Measurements from ENCODE around the gene DENND5A. TPM values are rescaled to one million over a fixed set of nuclear protein-coding genes. Genes with fewer than 3 reads are reported as not detected.
"Not testable (repeated sequence)": the region's sequence is repeated elsewhere in the genome, so short reads cannot be mapped to it uniquely, and the experiment has no call there.

The DENND5A gene
- total RNA-seq, 2 donors from 2014 or later = 75.8 to 96.7 TPM

GRCh38 chr11:9267680-9268079 is 2.5 kb upstream of the DENND5A start:
- no peaks in the 10 kb centered on the region for H3K36me3 ChIP-seq
- no peak overlapping the region for H3K27ac ChIP-seq
- H3K9me3 ChIP-seq = no peaks in the 10 kb centered on the region
- H3K4me3 ChIP-seq = no peak overlapping the region
- TF ChIP-seq, protein P1, sequence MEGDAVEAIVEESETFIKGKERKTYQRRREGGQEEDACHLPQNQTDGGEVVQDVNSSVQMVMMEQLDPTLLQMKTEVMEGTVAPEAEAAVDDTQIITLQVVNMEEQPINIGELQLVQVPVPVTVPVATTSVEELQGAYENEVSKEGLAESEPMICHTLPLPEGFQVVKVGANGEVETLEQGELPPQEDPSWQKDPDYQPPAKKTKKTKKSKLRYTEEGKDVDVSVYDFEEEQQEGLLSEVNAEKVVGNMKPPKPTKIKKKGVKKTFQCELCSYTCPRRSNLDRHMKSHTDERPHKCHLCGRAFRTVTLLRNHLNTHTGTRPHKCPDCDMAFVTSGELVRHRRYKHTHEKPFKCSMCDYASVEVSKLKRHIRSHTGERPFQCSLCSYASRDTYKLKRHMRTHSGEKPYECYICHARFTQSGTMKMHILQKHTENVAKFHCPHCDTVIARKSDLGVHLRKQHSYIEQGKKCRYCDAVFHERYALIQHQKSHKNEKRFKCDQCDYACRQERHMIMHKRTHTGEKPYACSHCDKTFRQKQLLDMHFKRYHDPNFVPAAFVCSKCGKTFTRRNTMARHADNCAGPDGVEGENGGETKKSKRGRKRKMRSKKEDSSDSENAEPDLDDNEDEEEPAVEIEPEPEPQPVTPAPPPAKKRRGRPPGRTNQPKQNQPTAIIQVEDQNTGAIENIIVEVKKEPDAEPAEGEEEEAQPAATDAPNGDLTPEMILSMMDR (IDR thresholded peaks at IDR 0.05) = no peak
- no peak for DNase-seq (ENCODE audit: low spot score)
- H3K27me3 ChIP-seq = no peaks in the 10 kb centered on the region
- peaks cover 0 to 7% of the 10 kb centered on the region in 2 donors for H3K4me1 ChIP-seq

DNA sequence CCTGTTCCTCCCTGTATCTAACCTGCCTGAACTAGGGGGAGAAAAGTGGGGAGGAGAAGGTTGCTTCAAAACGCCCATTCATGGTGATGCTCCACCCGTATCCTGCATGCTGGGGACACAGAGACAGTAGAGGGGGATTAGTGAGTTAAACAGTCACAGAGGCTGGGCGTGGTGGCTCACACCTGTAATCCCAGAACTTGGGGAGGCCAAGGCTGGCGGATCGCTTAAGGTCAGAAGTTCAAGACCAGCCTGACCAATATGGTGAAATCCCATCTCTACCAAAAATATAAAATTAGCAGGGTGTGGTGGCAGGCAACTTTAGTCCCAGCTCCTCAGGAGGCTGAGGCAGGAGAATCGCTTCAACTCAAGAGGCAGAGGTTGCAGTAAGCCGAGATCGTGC is 1.8 kb upstream of the DENND5A start:
- TF ChIP-seq, protein P1 (IDR thresholded peaks at IDR 0.05) = no peak
- DNase-seq (ENCODE audit: low spot score) = no peak
- Histone ChIP-seq H3K27me3 (no peaks in the 10 kb centered on the region), H3K36me3 (no peaks in the 10 kb centered on the region), H3K4me3 (no peak overlapping the region), H3K4me1 (peaks cover 0 to 8% of the 10 kb centered on the region in 2 donors), H3K9me3 (no peaks in the 10 kb centered on the region), H3K27ac (no peak overlapping the region)

DNA sequence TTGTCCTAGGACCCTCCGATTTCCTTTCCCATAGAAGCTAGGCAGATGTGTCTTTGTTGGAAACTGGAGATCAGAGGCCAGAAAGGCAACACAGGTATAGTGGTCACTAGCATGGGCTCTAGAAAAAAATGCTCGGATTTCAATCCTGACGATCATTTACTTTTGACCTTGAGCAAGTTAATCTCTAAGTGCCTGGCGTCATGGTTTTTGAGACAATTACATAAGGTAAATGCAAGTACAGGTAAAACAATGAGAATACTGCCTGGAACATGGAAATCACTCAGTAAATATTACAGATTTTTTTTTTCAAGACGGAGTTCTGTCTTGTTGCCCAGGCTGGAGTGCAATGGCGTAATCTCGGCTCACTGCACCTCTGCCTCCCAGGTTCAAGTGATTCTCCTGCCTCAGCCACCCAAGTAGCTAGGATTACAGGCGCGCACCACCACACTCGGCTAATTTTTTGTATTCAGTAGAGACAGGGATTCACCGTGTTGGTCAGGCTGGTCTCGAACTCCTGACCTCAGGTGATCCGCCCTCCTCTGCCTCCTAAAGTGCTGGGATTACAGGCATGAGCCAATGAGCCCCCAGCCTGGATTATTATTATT is 1.1 kb upstream of the DENND5A start:
- no peak overlapping the region for H3K4me3 ChIP-seq
- H3K27me3 ChIP-seq = no peaks in the 10 kb centered on the region
- no peaks in the 10 kb centered on the region for H3K36me3 ChIP-seq
- H3K9me3 ChIP-seq = no peaks in the 10 kb centered on the region
- TF ChIP-seq, protein P1 (IDR thresholded peaks at IDR 0.05) = no peak
- H3K27ac ChIP-seq = peak overlapping the region; percentile 90 to 94
- DNase-seq (ENCODE audit: low spot score) = no peak
- H3K4me1 ChIP-seq = peaks cover 0 to 14% of the 10 kb centered on the region in 2 donors

- peak overlapping the region; percentile 76 to 87 for H3K4me3 ChIP-seq
- peak; percentile 90 for DNase-seq (ENCODE audit: low spot score)
- peaks cover 0 to 30% of the 10 kb centered on the region in 2 donors for H3K4me1 ChIP-seq
- TF ChIP-seq, protein P1 (IDR thresholded peaks at IDR 0.05) = no peak
- peak overlapping the region; percentile 90 to 94 for H3K27ac ChIP-seq
- H3K36me3 ChIP-seq = no peaks in the 10 kb centered on the region
- H3K9me3 ChIP-seq = no peaks in the 10 kb centered on the region
- no peaks in the 10 kb centered on the region for H3K27me3 ChIP-seq
Measured at GRCh38 chr11:9264316-9265210, 587 bp downstream of the DENND5A start.

GRCh38 chr11:9263840-9264315 is 1.3 kb downstream of the DENND5A start:
- Histone ChIP-seq H3K27ac (peak overlapping the region; percentile 90 to 94), H3K4me1 (peaks cover 0 to 37% of the 10 kb centered on the region in 2 donors), H3K36me3 (no peaks in the 10 kb centered on the region), H3K27me3 (no peaks in the 10 kb centered on the region), H3K4me3 (peak overlapping the region; percentile 76 to 87), H3K9me3 (no peaks in the 10 kb centered on the region)
- TF ChIP-seq, protein P1 (IDR thresholded peaks at IDR 0.05) = no peak
- no peak for DNase-seq (ENCODE audit: low spot score)

DNA sequence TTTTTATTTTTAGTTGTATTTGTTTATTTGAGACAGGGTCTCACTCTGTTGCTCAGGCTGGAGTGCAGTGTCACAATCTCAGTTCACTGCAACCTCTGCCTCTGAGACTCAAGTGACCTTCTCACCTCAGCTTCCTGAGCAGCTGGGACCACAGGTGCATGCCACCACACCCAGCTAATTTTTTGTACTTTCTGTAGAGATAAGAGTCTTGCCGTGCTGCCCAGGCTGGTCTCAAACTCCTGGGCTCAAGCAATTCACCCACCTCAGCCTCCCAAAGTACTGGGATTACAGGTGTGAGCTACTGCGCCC is 4.4 kb downstream of the DENND5A start:
- H3K27me3 ChIP-seq; H3K4me3 ChIP-seq; DNase-seq (ENCODE audit: low spot score); H3K27ac ChIP-seq; H3K9me3 ChIP-seq; H3K36me3 ChIP-seq: not testable (repeated sequence)
- peaks cover 0 to 35% of the 10 kb centered on the region in 2 donors for H3K4me1 ChIP-seq

Data from right atrium auricular region (tissue), 2 donors.